IMR-90 (cell line): Measurements from ENCODE around the gene ARMS2. TPM values are rescaled to one million over a fixed set of nuclear protein-coding genes. Genes with fewer than 3 reads are reported as not detected.

ENCODE experiments used
- ATAC-seq: fragments of 200-7000 bp; cut with Tn5 transposase; 2 replicates; pipeline ENCODE4 v1.9.1; 2020; ENCODE audit warnings: low read depth, mild to moderate bottlenecking, moderate library complexity
- BruUV-seq: library from RNA; stranded (reverse); fragments of 400-500 nt; replicated peaks from 2 replicates; lab custom pipeline; 2021; lab: Mats Ljungman, UMichigan
- CTCF ChIA-PET: fragments of 300-600 bp; formaldehyde crosslinking; extraction: SDS; loops from one replicate; lab custom pipeline; 2021; ENCODE audit warnings: antibody characterized with exemption; lab: Yijun Ruan, JAX
- POLR2A ChIA-PET: fragments of 300-600 bp; sonication (Branson Sonifier 250); formaldehyde crosslinking; loops from one replicate; lab custom pipeline; 2022; ENCODE audit warnings: antibody characterized with exemption; ENCODE audit not compliant: unreplicated experiment; lab: Charles Lee
- DNase-seq: peaks from one replicate; pipeline ENCODE4 v3.0.0; 2013
- H2AFZ ChIP-seq: replicated peaks from 2 replicates; pipeline ENCODE3; 2013; ENCODE audit warnings: low read length, mild to moderate bottlenecking; ENCODE audit not compliant: poor library complexity
- H2AK5ac ChIP-seq: 2 replicates; pipeline ENCODE4 v1.6.1; 2013; ENCODE audit warnings: low read depth, low read length, inconsistent platforms
- H2AK9ac ChIP-seq: replicated peaks from 2 replicates; pipeline ENCODE3; 2013; ENCODE audit warnings: mild to moderate bottlenecking, low read depth, low read length, moderate library complexity; ENCODE audit not compliant: poor library complexity
- H2BK120ac ChIP-seq: 2 replicates; pipeline ENCODE4 v1.6.1; 2013; ENCODE audit warnings: low read depth, low read length, inconsistent platforms
- H2BK15ac ChIP-seq: 3 replicates; pipeline ENCODE4 v1.6.1; 2013; ENCODE audit warnings: low read depth, low read length, inconsistent platforms
- H2BK20ac ChIP-seq: 2 replicates; pipeline ENCODE4 v1.6.1; 2013; ENCODE audit warnings: low read depth, mild to moderate bottlenecking, inconsistent platforms, low read length, moderate library complexity
- H2BK5ac ChIP-seq: 2 replicates; pipeline ENCODE4 v1.6.1; 2013; ENCODE audit warnings: mild to moderate bottlenecking, low read depth, low read length, inconsistent platforms; ENCODE audit not compliant: poor library complexity, severe bottlenecking
- H3K14ac ChIP-seq: replicated peaks from 2 replicates; pipeline ENCODE4 v1.6.1; 2013; ENCODE audit warnings: low read depth, low read length, inconsistent platforms
- H3K18ac ChIP-seq: 2 replicates; pipeline ENCODE4 v1.6.1; 2013; ENCODE audit warnings: low read depth, low read length, control low read depth
- H3K23ac ChIP-seq: 2 replicates; pipeline ENCODE4 v1.6.1; 2013; ENCODE audit warnings: low read depth, low read length, inconsistent platforms
- H3K27ac ChIP-seq: 2 replicates; pipeline ENCODE4 v1.5.1; 2013; ENCODE audit warnings: mild to moderate bottlenecking, control low read depth, low read length; ENCODE audit not compliant: insufficient read depth
- H3K27me3 ChIP-seq: 2 replicates; pipeline ENCODE4 v1.6.1; 2013; ENCODE audit warnings: low read length; ENCODE audit not compliant: control insufficient read depth, insufficient read depth
- H3K36me3 ChIP-seq: 2 replicates; pipeline ENCODE4 v1.6.1; 2013; ENCODE audit warnings: low read length, mixed read lengths; ENCODE audit not compliant: control insufficient read depth, insufficient read depth
- H3K4ac ChIP-seq: 2 replicates; pipeline ENCODE4 v1.6.1; 2013; ENCODE audit warnings: low read depth, low read length, inconsistent platforms
- H3K4me1 ChIP-seq: 2 replicates; pipeline ENCODE4 v1.6.1; 2013; ENCODE audit warnings: low read length, mixed read lengths; ENCODE audit not compliant: control insufficient read depth, insufficient read depth
- H3K4me2 ChIP-seq: 2 replicates; pipeline ENCODE4 v1.6.1; 2013; ENCODE audit warnings: low read depth, mild to moderate bottlenecking, control low read depth, low read length, moderate library complexity
- H3K4me3 ChIP-seq: 2 replicates; pipeline ENCODE4 v1.5.1; 2013; ENCODE audit warnings: low read depth, mild to moderate bottlenecking, control low read depth, low read length, moderate library complexity; ENCODE audit not compliant: insufficient read depth
- H3K56ac ChIP-seq: 2 replicates; pipeline ENCODE4 v1.6.1; 2013; ENCODE audit warnings: low read length, inconsistent platforms; ENCODE audit not compliant: insufficient read depth; ENCODE audit errors: extremely low read depth
- H3K79me1 ChIP-seq, 2 experiments: 2 replicates each; pipeline ENCODE4 v1.6.1; 2013; ENCODE audit warnings: low read length in 2 of 2, inconsistent platforms in 1 of 2, low read depth in 1 of 2
- H3K9ac ChIP-seq: 2 replicates; pipeline ENCODE4 v1.6.1; 2013; ENCODE audit warnings: low read depth, low read length, control low read depth
- H3K9me1 ChIP-seq: 2 replicates; pipeline ENCODE4 v1.6.1; 2013; ENCODE audit warnings: low read length, inconsistent platforms; ENCODE audit not compliant: insufficient read depth
- H3K9me3 ChIP-seq: 2 replicates; pipeline ENCODE4 v1.6.1; 2013; ENCODE audit warnings: low read length; ENCODE audit not compliant: control insufficient read depth, insufficient read depth
- H4K20me1 ChIP-seq: 2 replicates; pipeline ENCODE4 v1.6.1; 2013; ENCODE audit warnings: low read length, inconsistent platforms; ENCODE audit not compliant: insufficient read depth
- H4K5ac ChIP-seq: 2 replicates; pipeline ENCODE4 v1.6.1; 2013; ENCODE audit warnings: mild to moderate bottlenecking, low read depth, low read length, control low read depth
- H4K8ac ChIP-seq, 2 experiments: 2 replicates each; pipeline ENCODE4 v1.6.1; 2013; ENCODE audit warnings: low read depth in 2 of 2, low read length in 2 of 2, control low read depth in 1 of 2, inconsistent platforms in 1 of 2
- H4K91ac ChIP-seq: 2 replicates; pipeline ENCODE4 v1.6.1; 2013; ENCODE audit warnings: low read depth, low read length, inconsistent platforms; ENCODE audit not compliant: insufficient read depth
- CEBPB ChIP-seq: IDR thresholded peaks from 2 replicates; pipeline ENCODE4 v1.6.1; 2012; ENCODE audit warnings: low read depth, low read length, improper control_type of control experiment
- CTCF ChIP-seq: conservative IDR thresholded peaks from 2 replicates; pipeline ENCODE4 v1.5.1; 2012; ENCODE audit warnings: mild to moderate bottlenecking, low read depth, low read length, improper control_type of control experiment
- ELK1 ChIP-seq: fragments of 150-350 bp; IDR thresholded peaks from 2 replicates; pipeline ENCODE4 v1.6.1; 2016; ENCODE audit warnings: low read depth, mild to moderate bottlenecking, low read length, moderate library complexity, borderline replicate concordance
- FOS ChIP-seq: fragments of 150-350 bp; IDR thresholded peaks from 2 replicates; pipeline ENCODE4 v1.6.1; 2016; ENCODE audit warnings: low read depth, low read length
- MAZ ChIP-seq: IDR thresholded peaks from 2 replicates; pipeline ENCODE4 v1.6.1; 2012; ENCODE audit warnings: low read depth, mild to moderate bottlenecking, low read length, improper control_type of control experiment, moderate library complexity, borderline replicate concordance
- MXI1 ChIP-seq: IDR thresholded peaks from 2 replicates; pipeline ENCODE4 v1.6.1; 2012; ENCODE audit warnings: low read depth, mild to moderate bottlenecking, low read length, moderate library complexity, borderline replicate concordance
- RAD21 ChIP-seq: IDR thresholded peaks from 2 replicates; pipeline ENCODE4 v1.6.1; 2012; ENCODE audit warnings: low read length, improper control_type of control experiment
- RCOR1 ChIP-seq: IDR thresholded peaks from 2 replicates; pipeline ENCODE4 v1.6.1; 2012; ENCODE audit warnings: mild to moderate bottlenecking, low read length, improper control_type of control experiment; ENCODE audit not compliant: insufficient replicate concordance
- RFX5 ChIP-seq: IDR thresholded peaks from 2 replicates; pipeline ENCODE4 v1.8.0; 2012; ENCODE audit warnings: low read depth, mild to moderate bottlenecking, low read length, moderate library complexity
- SMC3 ChIP-seq: fragments of 150-350 bp; IDR thresholded peaks from 2 replicates; pipeline ENCODE4 v1.6.1; 2016; ENCODE audit warnings: low read depth, mild to moderate bottlenecking, antibody characterized with exemption, low read length, moderate library complexity
- WGBS, 2 experiments: methylation state at CpG; one replicate each; pipeline versions ENCODE4 v1.1.5 to v1.1.7; 2013; ENCODE audit warnings: missing lambda C conversion rate in 2 of 2; ENCODE audit not compliant: insufficient read length in 1 of 2; ENCODE audit errors: extremely low coverage in 2 of 2; 5-methylcytosine and 5-hydroxymethylcytosine counted together
- dilution Hi-C: fragments of 300-500 bp; cut with HindIII; formaldehyde crosslinking; loops from one replicate; pipeline ENCODE4 v1.14.3; 2018; ENCODE audit warnings: low sequenced_read_pairs; ENCODE audit not compliant: unreplicated experiment
- in situ Hi-C: fragments of 300-500 bp; cut with MboI; formaldehyde crosslinking; loops from 3 replicates; pipeline ENCODE4 v1.14.3; 2019; ENCODE audit warnings: low sequenced_read_pairs, inconsistent platforms, mixed read lengths
- intact Hi-C: fragments of 100-400 bp; cut with micrococcal nuclease; formaldehyde crosslinking; loops from 2 replicates; pipeline ENCODE4 v1.10.0; 2022
- polyA plus RNA-seq, 3 experiments: library from polyadenylated mRNA; depleted of rRNA; stranded (reverse); fragments of >200 nt; gene quantifications; 2 replicates each; pipeline ENCODE4 v1.2.3, GENCODE V29; 2012; ENCODE audit warnings: low replicate concordance in 1 of 3
- total RNA-seq: library from RNA; depleted of rRNA; stranded (reverse); fragments of >200 nt; gene quantifications from 2 replicates; pipeline ENCODE4 v1.2.3, GENCODE V29; 2012

ARMS2 gene
- total and polyA plus RNA-seq, 2 of the 4 experiments (the other 2 are of a cell fraction) = not detected

- H4K91ac ChIP-seq = no peak overlapping the region
- no peaks in the 10 kb centered on the region; the same call in 1 of the 2 replicates for H3K36me3 ChIP-seq
- ChIA-PET CTCF (no interaction called here), POLR2A (no interaction called here)
- no peak for TF ChIP-seq RAD21
- TF ChIP-seq RCOR1 = no peak
- TF ChIP-seq FOS = no peak
- TF ChIP-seq ELK1 = no peak
- no peak for TF ChIP-seq MAZ
- no peak for TF ChIP-seq CEBPB
- no peak for TF ChIP-seq CTCF
- no peak for TF ChIP-seq SMC3
- no peak for TF ChIP-seq RFX5
- TF ChIP-seq MXI1 = no peak
- peaks cover 9 to 34% of the 10 kb centered on the region in 2 experiments for H3K79me1 ChIP-seq
- H3K27me3 ChIP-seq = no peaks in the 10 kb centered on the region
- no TSS peak for BruUV-seq
- no peak overlapping the region for H3K56ac ChIP-seq
- H2AK5ac ChIP-seq = no peak overlapping the region
- no peak overlapping the region for H3K4me3 ChIP-seq
- H4K5ac ChIP-seq = no peak overlapping the region
- H3K4me2 ChIP-seq = no peak overlapping the region
- no peak overlapping the region for H3K9ac ChIP-seq
- peaks cover 22% of the 10 kb centered on the region for H3K4me1 ChIP-seq
- ATAC-seq = no peak
- H2AK9ac ChIP-seq = no peak overlapping the region
- 66% methylated on average over 3 of the region's 11 CpGs; no CpG with 5 or more reads in 1 of the 2 experiments for WGBS, 2 experiments
- H2BK120ac ChIP-seq = no peak overlapping the region
- H3K9me3 ChIP-seq = no peaks in the 10 kb centered on the region
- H3K14ac ChIP-seq = no peak overlapping the region
- intact Hi-C loops (loop anchor here (5.0 kb wide), 1 partner anchor 83 kb away; no protein-coding TSS in a partner anchor), dilution Hi-C loops (no loop called here), in situ Hi-C loops (loop anchor here (10.0 kb wide), 1 partner anchor 340 kb away; no protein-coding TSS in a partner anchor)
- no peak overlapping the region for H3K23ac ChIP-seq
- DNase-seq = no peak
- no peak overlapping the region for H2BK20ac ChIP-seq
- H2BK15ac ChIP-seq = no peak overlapping the region
- no peak overlapping the region for H3K4ac ChIP-seq
- no peak overlapping the region for H3K18ac ChIP-seq
- no peak overlapping the region for H3K27ac ChIP-seq
- H2AFZ ChIP-seq = no peak overlapping the region
- no peak overlapping the region for H2BK5ac ChIP-seq
- peaks cover 19% of the 10 kb centered on the region for H4K20me1 ChIP-seq
- no peak overlapping the region for H4K8ac ChIP-seq
- peaks cover 21% of the 10 kb centered on the region for H3K9me1 ChIP-seq
These were observed 10.1 kb downstream of the ARMS2 start for GRCh38 chr10:122464586-122464985.
